HG03575 (cell line): ENCODE measurements around the gene ZNF106.

Experiments used
- ATAC-seq: cut with Tn5 transposase; IDR thresholded peaks from one replicate; pipeline ENCODE4 v1.9.1; 2021; ENCODE audit not compliant: unreplicated experiment, insufficient number of reproducible peaks, low FRiP score; ENCODE audit errors: extremely low read depth

The ZNF106 gene

GRCh38 chr15:42490291-42490670, 660 bp downstream of the ZNF106 start:
- no peak for ATAC-seq

DNA sequence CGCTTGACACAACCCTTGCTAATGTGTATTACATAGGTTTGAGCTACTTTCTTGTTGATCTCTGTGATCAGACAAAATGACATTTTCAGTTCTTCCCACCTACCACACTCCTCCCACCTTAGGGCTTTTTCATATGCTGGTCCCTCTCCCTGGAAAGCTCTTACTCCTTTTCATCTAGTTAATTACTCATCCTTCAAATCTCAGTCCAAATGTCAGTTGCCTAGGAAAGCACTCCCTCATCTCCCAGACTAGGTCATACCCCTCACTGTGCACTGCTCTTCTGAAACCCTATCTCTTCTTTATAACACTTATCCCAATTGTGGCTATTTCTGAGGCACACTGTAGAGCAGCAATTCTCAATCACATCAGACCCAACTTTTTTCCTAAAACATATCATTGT, 7.3 kb downstream of the ZNF106 start:
- ATAC-seq, result no peak

GRCh38 chr15:42482701-42483100, 8.2 kb downstream of the ZNF106 start:
- ATAC-seq, result no peak

GRCh38 chr15:42474827-42475226, 16.1 kb downstream of the ZNF106 start:
- ATAC-seq, result no peak

DNA sequence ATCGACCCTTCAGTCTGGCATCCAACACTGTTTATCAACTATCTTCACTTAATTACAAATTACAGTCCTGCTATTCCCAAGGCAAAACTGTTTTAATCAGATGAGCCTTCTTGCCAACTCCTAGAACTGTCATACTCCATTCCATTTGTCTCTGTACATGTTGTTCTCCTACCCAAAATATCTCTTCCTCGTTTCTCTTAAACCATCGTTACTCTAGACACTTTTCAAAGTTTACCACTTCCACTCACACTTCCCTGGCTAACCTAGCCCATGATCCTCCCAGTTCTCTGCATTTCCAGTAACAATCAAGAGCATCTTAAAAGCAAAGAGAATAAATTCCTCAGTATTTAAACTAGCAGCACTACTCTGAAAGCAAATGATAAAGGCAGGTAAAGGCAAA, 19.9 kb downstream of the ZNF106 start:
- ATAC-seq, result no peak

DNA sequence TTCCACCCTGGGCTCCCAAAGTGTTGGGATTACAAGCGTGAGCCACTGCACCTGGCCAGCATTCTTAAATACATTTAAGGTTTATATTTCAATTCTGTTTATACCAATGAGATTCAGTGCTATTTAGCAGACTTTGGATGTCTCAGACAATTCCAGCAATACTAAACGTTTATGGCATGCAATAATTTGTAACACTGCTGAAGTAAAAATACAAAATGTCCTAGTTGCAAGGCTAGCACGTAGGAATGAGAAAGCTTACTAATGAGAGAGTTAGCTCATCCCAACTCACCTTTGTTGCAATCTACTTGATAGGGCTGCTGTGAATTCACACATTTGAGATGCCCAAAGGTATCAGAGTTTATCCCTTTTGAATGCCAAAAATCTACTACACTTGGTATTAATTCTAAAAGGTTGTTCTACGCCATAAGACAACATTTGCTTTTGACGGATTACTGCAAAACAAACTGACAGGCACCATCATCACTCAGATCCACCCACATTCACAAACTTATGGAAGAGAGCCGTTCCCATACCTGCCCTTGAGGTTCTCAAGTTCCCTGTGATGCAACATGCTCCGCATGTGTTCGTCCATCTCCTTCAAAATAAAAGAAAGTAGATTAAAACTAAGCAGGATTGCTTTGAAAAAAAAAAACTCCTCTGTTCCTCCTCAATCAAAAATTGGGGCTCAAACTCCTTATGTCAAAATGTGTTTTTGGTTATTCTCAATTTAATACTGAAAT, 25.3 kb downstream of the ZNF106 start:
- no peak for ATAC-seq

DNA sequence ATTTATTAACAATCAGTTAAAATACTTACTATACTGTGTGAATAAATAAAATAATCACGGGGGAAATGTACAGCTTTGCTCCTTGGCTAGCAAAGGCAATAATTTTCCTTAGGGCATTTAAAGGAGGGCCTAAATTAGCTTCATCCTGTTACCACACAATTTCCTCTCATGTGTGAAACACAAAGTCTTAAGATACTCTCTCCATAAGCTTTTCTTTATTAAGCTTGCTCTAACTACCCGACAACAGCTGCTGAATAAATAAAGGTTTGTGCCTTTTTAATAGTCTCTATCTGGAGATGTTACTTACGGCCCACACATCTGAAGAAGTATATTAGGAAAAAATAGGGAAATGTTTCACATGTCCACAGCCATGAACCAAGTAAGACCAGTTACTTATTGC, 29.7 kb downstream of the ZNF106 start:
- no peak for ATAC-seq

DNA sequence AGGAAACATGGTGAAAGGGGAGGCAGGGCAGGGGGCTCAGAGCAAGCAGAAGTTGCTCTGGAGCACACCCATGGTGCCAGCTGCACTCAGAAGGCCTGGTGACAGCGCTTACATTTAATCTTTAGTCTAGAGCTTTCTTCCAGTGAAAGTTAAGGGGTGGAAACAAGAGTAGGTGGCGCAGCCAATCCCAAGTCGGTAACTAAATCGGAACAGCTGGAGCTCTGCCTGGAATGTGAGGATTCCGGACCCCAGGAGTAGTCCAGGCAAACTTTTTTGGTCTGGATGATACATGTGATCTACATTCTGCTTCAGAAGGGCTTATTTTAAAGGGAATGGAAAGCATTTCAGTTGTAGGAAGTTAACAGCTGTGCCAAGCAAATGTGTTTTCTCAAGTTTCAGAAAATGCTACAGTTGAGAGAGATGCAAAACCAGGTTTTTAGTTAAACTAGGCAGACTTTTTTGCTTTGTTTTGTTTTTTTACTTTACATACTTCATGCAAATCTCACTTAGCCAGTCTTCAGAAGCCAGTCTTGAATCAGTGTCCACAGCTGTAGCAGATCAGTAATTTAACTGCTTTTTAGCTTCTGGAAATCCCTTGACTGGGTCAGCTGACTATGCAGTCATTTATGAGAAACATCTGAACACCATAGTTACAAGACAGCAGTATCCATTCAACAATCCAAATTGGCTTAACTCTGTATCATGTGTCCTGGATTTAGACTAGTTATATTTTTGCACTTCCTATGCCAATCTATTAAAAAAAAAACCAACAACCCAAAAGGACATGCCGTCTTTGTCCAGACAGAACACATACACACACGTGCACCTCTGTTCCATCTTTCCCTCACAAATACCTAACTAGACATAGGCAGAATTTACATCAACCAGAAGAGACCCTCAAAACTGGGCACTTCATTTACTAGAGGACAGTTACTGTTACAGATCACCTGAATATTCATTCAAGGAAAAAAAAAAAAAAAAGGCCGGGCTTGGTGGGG, 33.2 kb downstream of the ZNF106 start:
- ATAC-seq, result no peak

DNA sequence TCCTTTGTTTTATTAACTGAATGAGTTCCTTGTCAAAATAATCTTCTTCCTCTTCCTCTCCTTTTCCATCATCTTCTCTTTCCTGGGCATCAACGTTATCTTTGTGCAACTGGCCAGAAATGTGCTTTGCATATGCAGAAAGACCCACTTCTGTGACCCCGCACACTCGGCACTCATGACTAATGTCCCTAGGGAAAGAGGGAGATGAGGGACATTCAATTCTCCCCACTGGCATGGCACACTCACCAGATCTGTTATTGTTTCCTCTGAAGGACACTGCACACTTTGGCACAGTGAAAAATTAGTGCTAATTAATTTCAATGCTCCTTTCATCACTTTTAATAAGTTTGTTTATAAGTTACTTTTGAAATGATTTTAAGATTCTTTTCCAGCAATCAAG, 34.0 kb downstream of the ZNF106 start:
- ATAC-seq, result no peak

- ATAC-seq, result no peak
Measured at GRCh38 chr15:42456531-42456930, 34.4 kb downstream of the ZNF106 start.

GRCh38 chr15:42453826-42454225, 37.1 kb downstream of the ZNF106 start:
- ATAC-seq, result no peak

DNA sequence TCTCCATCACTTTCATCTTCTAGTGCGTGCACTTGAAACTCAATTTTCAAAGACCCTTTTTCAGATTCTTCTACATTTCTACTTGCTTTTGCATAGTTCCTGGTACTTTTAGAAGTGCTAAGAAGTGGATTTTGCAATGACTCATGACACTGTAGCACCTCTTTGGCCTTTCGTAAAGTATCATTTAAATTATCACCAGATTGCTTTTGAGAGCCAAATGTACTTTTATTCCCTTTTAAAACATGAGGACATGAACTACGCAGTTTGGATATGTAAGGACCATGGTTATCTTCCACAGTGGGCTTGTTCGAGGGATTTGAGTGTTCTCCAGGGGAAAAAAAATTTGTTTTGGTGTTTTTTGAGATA, 40.5 kb downstream of the ZNF106 start:
- ATAC-seq, result no peak

DNA sequence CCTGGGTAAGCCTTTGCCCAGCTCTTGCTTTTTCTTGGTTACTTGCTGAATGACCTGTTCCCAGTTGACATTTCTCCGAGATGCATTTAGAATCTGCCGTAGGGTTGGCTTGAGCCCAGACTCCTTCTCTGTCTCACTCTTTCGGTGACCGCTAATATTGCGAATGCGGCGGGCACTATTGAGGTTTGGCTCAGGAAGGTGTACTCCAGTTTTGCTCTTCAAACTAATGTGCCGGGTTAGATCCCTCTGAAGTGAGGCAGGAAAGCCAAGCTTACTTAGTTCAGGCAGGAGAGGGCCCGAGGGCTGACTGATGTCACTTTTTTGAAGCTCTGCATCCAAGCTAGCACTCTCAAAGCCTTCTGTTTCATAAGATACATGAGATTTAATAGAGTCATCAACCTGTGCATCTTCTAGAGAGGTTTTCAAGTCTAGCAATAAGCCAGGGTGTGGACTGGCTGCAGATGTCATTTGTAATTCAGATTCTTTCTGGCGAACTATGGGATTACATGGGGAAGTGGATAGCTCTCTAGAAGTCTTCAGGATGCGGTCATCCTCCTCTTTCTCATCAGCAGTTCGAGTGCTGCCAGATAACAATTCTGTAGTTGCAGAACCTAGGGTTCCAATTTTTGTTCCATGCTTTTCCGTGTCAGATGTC, 41.0 kb downstream of the ZNF106 start:
- ATAC-seq, result no peak

DNA sequence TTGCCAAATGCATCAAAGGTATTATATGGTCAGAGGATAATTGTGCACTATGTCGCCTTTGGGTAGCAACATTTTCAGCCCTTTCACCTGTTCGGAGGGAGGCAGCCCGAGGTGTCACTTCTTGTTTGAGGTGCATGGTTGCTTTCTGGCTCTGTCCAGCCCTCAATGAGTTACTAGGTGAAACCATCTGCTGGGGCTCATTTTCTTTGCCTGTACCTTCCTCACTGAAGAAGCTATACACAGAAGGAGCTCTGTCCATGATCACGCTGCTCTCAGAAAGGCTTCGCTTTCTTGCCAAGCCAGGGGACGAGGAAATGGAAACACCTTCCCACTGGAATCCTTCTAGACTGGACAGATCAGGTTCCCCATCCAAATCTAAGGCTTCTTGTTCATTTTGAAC, 42.7 kb downstream of the ZNF106 start:
- ATAC-seq, result no peak

- no peak for ATAC-seq
Measured at GRCh38 chr15:42447599-42447998, 43.3 kb downstream of the ZNF106 start.

GRCh38 chr15:42445551-42445950, 45.4 kb downstream of the ZNF106 start:
- no peak for ATAC-seq

GRCh38 chr15:42444415-42445063, 46.4 kb downstream of the ZNF106 start:
- no peak for ATAC-seq

- ATAC-seq, result no peak
Measured at GRCh38 chr15:42427429-42428223, 63.3 kb downstream of the ZNF106 start.

DNA sequence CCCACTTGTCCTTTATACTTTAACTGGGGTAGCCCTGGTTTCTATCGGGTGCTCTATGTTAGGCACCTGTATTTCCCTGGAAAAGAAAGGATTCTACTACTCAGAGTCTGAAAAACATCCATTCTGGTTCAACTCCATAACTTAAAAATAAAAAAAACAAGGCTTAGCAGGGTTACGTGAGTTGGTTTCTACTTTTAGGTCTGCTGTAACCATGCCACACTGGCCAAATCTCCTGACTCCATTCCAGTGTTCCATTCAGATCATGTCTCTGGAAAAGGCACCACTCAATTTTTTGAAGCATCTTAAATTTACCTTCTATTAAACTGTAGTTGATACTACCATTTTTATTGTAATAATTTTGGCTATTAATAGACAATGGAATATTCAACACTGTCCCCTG, 69.6 kb downstream of the ZNF106 start:
- ATAC-seq, result no peak
